Measurements from ENCODE around the gene GPHN. TPM values are rescaled to one million over a fixed set of nuclear protein-coding genes. Genes with fewer than 3 reads are reported as not detected.
"Not testable (repeated sequence)": the region's sequence is repeated elsewhere in the genome, so short reads cannot be mapped to it uniquely, and the experiment has no call there.

The GPHN gene
- total RNA-seq, 6 donors from 2014 or later, result 24.4 to 45.1 (median 31.5) TPM

- TF ChIP-seq POLR2A (IDR thresholded peaks at IDR 0.05) (no peak), POLR2AphosphoS5 (IDR thresholded peaks at IDR 0.05) (no peak), EP300 (IDR thresholded peaks at IDR 0.05) (no peak)
- TF ChIP-seq, protein P1, sequence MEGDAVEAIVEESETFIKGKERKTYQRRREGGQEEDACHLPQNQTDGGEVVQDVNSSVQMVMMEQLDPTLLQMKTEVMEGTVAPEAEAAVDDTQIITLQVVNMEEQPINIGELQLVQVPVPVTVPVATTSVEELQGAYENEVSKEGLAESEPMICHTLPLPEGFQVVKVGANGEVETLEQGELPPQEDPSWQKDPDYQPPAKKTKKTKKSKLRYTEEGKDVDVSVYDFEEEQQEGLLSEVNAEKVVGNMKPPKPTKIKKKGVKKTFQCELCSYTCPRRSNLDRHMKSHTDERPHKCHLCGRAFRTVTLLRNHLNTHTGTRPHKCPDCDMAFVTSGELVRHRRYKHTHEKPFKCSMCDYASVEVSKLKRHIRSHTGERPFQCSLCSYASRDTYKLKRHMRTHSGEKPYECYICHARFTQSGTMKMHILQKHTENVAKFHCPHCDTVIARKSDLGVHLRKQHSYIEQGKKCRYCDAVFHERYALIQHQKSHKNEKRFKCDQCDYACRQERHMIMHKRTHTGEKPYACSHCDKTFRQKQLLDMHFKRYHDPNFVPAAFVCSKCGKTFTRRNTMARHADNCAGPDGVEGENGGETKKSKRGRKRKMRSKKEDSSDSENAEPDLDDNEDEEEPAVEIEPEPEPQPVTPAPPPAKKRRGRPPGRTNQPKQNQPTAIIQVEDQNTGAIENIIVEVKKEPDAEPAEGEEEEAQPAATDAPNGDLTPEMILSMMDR (IDR thresholded peaks at IDR 0.05), result no peak
- H3K36me3 ChIP-seq, result no peaks in the 10 kb centered on the region
- 49 to 77% methylated on average over 2 of the region's 2 CpGs for WGBS, 2 donors
- H3K9me3 ChIP-seq, result no peaks in the 10 kb centered on the region
- ATAC-seq (ENCODE audit: low FRiP score in 2 of 2) (no peak), DNase-seq (no peak)
- H3K27ac ChIP-seq, result no peak overlapping the region
- no peaks in the 10 kb centered on the region for H3K27me3 ChIP-seq
- H3K4me3 ChIP-seq, result no peak overlapping the region
- no peaks in the 10 kb centered on the region for H3K4me1 ChIP-seq
Measured at GRCh38 chr14:66833816-66834215, 325.9 kb downstream of the GPHN start.

GRCh38 chr14:66837436-66837835, 329.5 kb downstream of the GPHN start:
- H3K4me1 ChIP-seq; H3K36me3 ChIP-seq; H3K27ac ChIP-seq; H3K9me3 ChIP-seq; ATAC-seq (ENCODE audit: low FRiP score in 2 of 2); H3K27me3 ChIP-seq; DNase-seq; H3K4me3 ChIP-seq: not testable (repeated sequence)
- WGBS, 2 donors, result 100% methylated on average over 1 to 2 of the region's 2 CpGs

GRCh38 chr14:66842911-66843512, 335.1 kb downstream of the GPHN start:
- whole genome bisulfite sequencing, 2 donors, result 95 to 97% methylated on average over 1 of the region's 1 CpG

GRCh38 chr14:66850258-66850888, 342.4 kb downstream of the GPHN start:
- Histone ChIP-seq H3K36me3 (no peaks in the 10 kb centered on the region), H3K4me1 (no peaks in the 10 kb centered on the region), H3K27ac (no peak overlapping the region), H3K27me3 (no peaks in the 10 kb centered on the region), H3K9me3 (no peaks in the 10 kb centered on the region), H3K4me3 (no peak overlapping the region)
- 92 to 96% methylated on average over 4 of the region's 4 CpGs for WGBS, 2 donors
- ATAC-seq (ENCODE audit: low FRiP score in 2 of 2) (no peak), DNase-seq (no peak)
- TF ChIP-seq, protein P1 (IDR thresholded peaks at IDR 0.05), result no peak
- TF ChIP-seq POLR2A (IDR thresholded peaks at IDR 0.05) (no peak), EP300 (IDR thresholded peaks at IDR 0.05) (no peak), POLR2AphosphoS5 (IDR thresholded peaks at IDR 0.05) (no peak)

More at GRCh38 chr14:66842911-66843512, 335.1 kb downstream of the GPHN start:
- TF ChIP-seq, protein P1 (IDR thresholded peaks at IDR 0.05), result no peak
- TF ChIP-seq POLR2A (IDR thresholded peaks at IDR 0.05), result no peak
- TF ChIP-seq EP300 (IDR thresholded peaks at IDR 0.05), result no peak
- H3K36me3 ChIP-seq, result no peaks in the 10 kb centered on the region
- no peak for ATAC-seq (ENCODE audit: low FRiP score in 2 of 2)
- no peak for DNase-seq
- no peaks in the 10 kb centered on the region for H3K27me3 ChIP-seq
- H3K4me1 ChIP-seq, result no peaks in the 10 kb centered on the region
- no peak overlapping the region for H3K4me3 ChIP-seq
- no peak overlapping the region for H3K27ac ChIP-seq
- H3K9me3 ChIP-seq, result no peaks in the 10 kb centered on the region

DNA sequence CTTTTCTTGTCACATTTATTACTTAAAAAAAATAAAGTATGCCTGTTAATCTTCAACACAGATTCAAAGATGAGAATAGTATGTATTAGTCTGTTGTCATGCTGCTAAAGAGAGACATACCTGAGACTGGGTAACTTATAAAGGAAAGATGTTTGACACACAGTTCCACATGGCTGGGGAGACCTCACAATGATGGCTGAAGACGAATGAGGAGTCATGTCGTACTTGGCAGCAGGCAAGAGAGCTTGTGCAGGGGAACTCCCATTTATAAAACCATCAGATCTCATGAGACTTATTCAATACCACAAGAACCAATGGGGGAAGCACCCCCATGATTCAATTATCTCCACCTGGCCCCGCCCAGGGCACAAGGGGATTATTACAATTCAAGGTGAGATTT, 345.4 kb downstream of the GPHN start:
- Histone ChIP-seq H3K4me1 (no peaks in the 10 kb centered on the region), H3K4me3 (no peak overlapping the region), H3K27me3 (no peaks in the 10 kb centered on the region), H3K9me3 (no peaks in the 10 kb centered on the region), H3K36me3 (no peaks in the 10 kb centered on the region), H3K27ac (no peak overlapping the region)
- 86 to 88% methylated on average over 3 of the region's 3 CpGs for WGBS, 2 donors
- DNase-seq, result no peak
- no peak for ATAC-seq (ENCODE audit: low FRiP score in 2 of 2)
- TF ChIP-seq, protein P1 (IDR thresholded peaks at IDR 0.05), result no peak
- TF ChIP-seq EP300 (IDR thresholded peaks at IDR 0.05) (no peak), POLR2A (IDR thresholded peaks at IDR 0.05) (no peak), POLR2AphosphoS5 (IDR thresholded peaks at IDR 0.05) (no peak)

Measured in upper lobe of left lung (tissue), 6 donors.